Measurements from ENCODE around the gene RAB37. TPM values are rescaled to one million over a fixed set of nuclear protein-coding genes. Genes with fewer than 3 reads are reported as not detected.
A peak's percentile ranks its signal among the peaks of the same experiment; 100 is the strongest.

RAB37 gene
- total RNA-seq, 1 experiment from 2014 or later: not detected

DNA sequence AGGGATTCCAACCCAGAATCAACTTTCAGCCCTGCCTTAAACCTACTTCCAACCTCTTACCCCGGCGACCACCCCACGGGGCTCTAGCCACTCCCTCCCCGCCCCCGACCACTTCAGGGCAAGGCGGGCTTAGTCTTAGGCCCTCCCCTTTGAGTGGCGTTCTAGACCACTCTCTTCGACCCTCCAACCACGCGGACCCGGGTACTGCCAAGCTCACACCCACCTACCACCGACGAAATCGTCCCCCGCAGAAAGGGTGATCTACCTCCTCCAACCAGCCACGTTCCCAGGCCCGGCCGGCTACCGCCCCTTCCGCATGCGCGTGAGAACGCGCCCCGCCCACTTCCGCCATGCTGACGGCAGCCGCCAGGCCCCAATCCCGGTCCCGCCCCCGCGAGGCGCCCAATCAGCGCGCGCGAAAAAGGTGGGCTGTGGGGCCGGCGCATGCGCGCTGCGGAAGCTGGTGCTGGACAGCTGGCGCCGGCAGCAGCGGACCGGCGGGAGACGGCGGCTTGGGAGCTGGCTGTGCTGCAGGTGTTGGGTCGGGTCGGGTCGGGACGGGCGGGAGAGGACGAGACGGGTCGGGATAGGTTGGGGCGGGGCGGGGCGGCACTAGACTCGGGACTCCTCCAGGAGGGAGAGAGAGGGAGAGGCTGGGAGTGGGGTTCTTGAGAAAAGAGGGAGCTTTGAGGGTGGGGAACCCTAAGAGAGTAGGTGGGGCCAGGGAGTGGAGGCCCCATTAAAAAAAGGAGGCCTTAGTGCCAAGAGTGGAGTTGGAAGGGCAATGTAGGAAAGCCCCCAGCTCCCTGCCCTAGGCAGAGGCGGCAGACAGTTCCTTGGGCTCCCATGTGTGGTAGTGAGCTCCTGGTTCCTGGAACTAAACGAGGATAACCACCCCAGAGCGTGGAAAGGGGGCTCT lies 39.2 kb downstream of the RAB37 start, which contains the start of gene NAT9:
Gene NAT9, minus strand, starts transcription at position 302 of the 919 bp plus-strand sequence. CDS start 647 bp downstream, outside the sequence.
- peak within 1 kb of the TSS; percentile 87 for H3K4me3 ChIP-seq (ENCODE audit: low read length)
- peak within 1 kb of the TSS; percentile 2; the same call in 1 of the 2 replicates for H2AFZ ChIP-seq (ENCODE audit: low read length)
- peaks cover 6% of the 10 kb centered on the region; the same call in 1 of the 2 replicates for H3K36me3 ChIP-seq (ENCODE audit: insufficient read depth, low read length)
- DNase-seq: peak; percentile 99
- H3K9me2 ChIP-seq (replicated peaks; ENCODE audit: insufficient read depth, low read length): no peaks in the 10 kb centered on the region
- H3K9me3 ChIP-seq (ENCODE audit: low read length): no peaks in the 10 kb centered on the region
- H3K79me2 ChIP-seq (ENCODE audit: low read length): peaks cover 39% of the 10 kb centered on the region
- peak within 1 kb of the TSS; percentile 43; the same call in 1 of the 2 replicates for H3K27ac ChIP-seq (ENCODE audit: low read length)
- H3K4me1 ChIP-seq (ENCODE audit: low read length): peaks cover 33% of the 10 kb centered on the region
- no peaks in the 10 kb centered on the region; the same call in 1 of the 2 replicates for H4K20me1 ChIP-seq (ENCODE audit: insufficient read depth, low read depth, low read length)
- no peaks in the 10 kb centered on the region for H3K27me3 ChIP-seq (ENCODE audit: low read length)
- peak within 1 kb of the TSS; percentile 91 for H3K4me2 ChIP-seq (ENCODE audit: low read depth, low read length, poor library complexity, severe bottlenecking)
- H3K9ac ChIP-seq (ENCODE audit: low read length): peak within 1 kb of the TSS; percentile 83

DNA sequence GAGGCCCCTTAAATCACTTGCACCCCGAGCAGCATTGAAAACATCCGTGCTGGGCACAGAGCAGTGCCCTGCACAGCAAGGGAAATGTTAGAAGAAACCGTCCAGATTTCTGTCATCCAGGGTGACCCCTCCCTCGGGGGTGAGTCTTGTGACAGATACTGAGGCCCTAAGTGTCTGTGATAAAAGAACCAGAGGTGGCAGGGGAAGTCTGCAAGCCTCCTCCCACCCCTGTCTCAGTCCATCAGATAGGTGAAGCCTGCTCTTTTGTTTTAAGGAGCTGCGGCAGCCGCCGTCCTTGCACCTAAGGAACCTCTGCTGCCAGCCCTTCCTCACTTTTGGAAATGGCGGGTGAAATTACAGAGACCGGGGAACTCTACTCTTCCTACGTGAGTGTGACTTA lies 39.9 kb downstream of the RAB37 start:
- no peak for DNase-seq
- Histone ChIP-seq H3K4me2 (ENCODE audit: low read depth, low read length, poor library complexity, severe bottlenecking) (peak overlapping the region; percentile 91), H2AFZ (ENCODE audit: low read length) (no peak overlapping the region), H3K4me3 (ENCODE audit: low read length) (peak overlapping the region; percentile 87), H3K4me1 (ENCODE audit: low read length) (peaks cover 33% of the 10 kb centered on the region), H3K79me2 (ENCODE audit: low read length) (peaks cover 39% of the 10 kb centered on the region), H3K36me3 (ENCODE audit: insufficient read depth, low read length) (peaks cover 6% of the 10 kb centered on the region; the same call in 1 of the 2 replicates), H3K27ac (ENCODE audit: low read length) (no peak overlapping the region), H4K20me1 (ENCODE audit: insufficient read depth, low read depth, low read length) (no peaks in the 10 kb centered on the region; the same call in 1 of the 2 replicates), H3K27me3 (ENCODE audit: low read length) (no peaks in the 10 kb centered on the region), H3K9me2 (replicated peaks; ENCODE audit: insufficient read depth, low read length) (no peaks in the 10 kb centered on the region), H3K9ac (ENCODE audit: low read length) (peak overlapping the region; percentile 82), H3K9me3 (ENCODE audit: low read length) (no peaks in the 10 kb centered on the region)

DNA sequence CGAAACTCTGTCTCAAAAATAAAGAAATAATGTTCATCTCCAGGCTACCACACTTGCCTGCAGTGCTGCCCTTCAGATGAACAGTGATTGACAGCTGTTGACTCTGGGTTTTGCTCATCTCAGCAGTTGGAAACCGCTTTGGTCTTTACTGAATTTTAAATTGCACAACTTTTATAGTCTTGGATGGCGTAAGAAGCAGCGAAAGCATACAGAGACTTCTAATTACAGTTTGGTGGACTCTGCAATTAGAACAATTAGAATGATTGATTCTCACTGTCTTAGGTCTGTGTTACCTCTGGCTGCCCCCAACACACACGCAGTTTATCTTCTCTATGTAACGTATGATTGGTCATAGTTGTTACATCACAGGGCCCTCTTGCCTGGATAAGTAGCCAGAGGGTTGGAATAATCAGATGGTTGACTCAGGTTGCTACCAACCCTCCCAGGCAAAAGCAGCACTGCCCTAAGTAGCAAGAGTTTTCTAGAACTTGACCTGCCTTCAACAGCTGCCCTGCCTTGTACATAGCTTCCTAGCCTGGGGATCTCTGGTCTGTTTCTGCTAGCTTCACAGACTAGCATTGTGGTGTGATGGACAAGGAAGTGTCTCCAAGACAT lies 41.0 kb downstream of the RAB37 start:
- Histone ChIP-seq H3K27me3 (ENCODE audit: low read length) (no peaks in the 10 kb centered on the region), H3K79me2 (ENCODE audit: low read length) (peaks cover 39% of the 10 kb centered on the region), H3K4me1 (ENCODE audit: low read length) (peaks cover 33% of the 10 kb centered on the region), H4K20me1 (ENCODE audit: insufficient read depth, low read depth, low read length) (no peaks in the 10 kb centered on the region; the same call in 1 of the 2 replicates), H3K4me2 (ENCODE audit: low read depth, low read length, poor library complexity, severe bottlenecking) (no peak overlapping the region), H3K36me3 (ENCODE audit: insufficient read depth, low read length) (peaks cover 6% of the 10 kb centered on the region; the same call in 1 of the 2 replicates), H3K4me3 (ENCODE audit: low read length) (no peak overlapping the region), H3K9me2 (replicated peaks; ENCODE audit: insufficient read depth, low read length) (no peaks in the 10 kb centered on the region), H3K9ac (ENCODE audit: low read length) (no peak overlapping the region), H3K9me3 (ENCODE audit: low read length) (no peaks in the 10 kb centered on the region), H3K27ac (ENCODE audit: low read length) (no peak overlapping the region), H2AFZ (ENCODE audit: low read length) (no peak overlapping the region)
- no peak for DNase-seq

DNA sequence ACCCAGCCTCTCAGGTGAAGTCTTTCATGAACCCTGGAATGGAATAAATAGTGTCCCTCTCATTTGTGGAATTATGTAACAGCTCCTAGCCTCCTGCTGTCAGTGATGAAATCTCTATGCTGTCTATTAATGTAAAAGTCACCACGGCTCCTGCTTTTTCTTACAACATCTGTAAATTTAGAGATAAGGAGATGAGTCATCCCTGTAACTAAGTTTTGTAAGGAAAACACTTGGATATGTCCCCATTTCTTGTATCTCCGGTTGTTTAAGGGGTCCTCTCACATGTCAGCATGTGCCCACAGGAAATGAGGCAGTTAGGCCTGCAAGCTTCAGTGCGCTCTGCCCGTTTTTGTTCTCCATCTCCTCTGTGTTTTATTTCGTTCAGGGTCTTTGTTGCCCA lies 41.9 kb downstream of the RAB37 start:
- Histone ChIP-seq H3K4me1 (ENCODE audit: low read length) (peaks cover 40% of the 10 kb centered on the region), H3K79me2 (ENCODE audit: low read length) (peaks cover 30% of the 10 kb centered on the region), H3K27me3 (ENCODE audit: low read length) (no peaks in the 10 kb centered on the region), H3K9ac (ENCODE audit: low read length) (no peak overlapping the region), H3K4me2 (ENCODE audit: low read depth, low read length, poor library complexity, severe bottlenecking) (no peak overlapping the region), H2AFZ (ENCODE audit: low read length) (no peak overlapping the region), H3K9me3 (ENCODE audit: low read length) (no peaks in the 10 kb centered on the region), H3K4me3 (ENCODE audit: low read length) (no peak overlapping the region), H4K20me1 (ENCODE audit: insufficient read depth, low read depth, low read length) (no peaks in the 10 kb centered on the region; the same call in 1 of the 2 replicates), H3K36me3 (ENCODE audit: insufficient read depth, low read length) (0 out of 2 replicates have a peak, but pooled peaks cover 1% of the 10 kb centered on the region), H3K9me2 (replicated peaks; ENCODE audit: insufficient read depth, low read length) (no peaks in the 10 kb centered on the region), H3K27ac (ENCODE audit: low read length) (no peak overlapping the region)
- DNase-seq: no peak

DNA sequence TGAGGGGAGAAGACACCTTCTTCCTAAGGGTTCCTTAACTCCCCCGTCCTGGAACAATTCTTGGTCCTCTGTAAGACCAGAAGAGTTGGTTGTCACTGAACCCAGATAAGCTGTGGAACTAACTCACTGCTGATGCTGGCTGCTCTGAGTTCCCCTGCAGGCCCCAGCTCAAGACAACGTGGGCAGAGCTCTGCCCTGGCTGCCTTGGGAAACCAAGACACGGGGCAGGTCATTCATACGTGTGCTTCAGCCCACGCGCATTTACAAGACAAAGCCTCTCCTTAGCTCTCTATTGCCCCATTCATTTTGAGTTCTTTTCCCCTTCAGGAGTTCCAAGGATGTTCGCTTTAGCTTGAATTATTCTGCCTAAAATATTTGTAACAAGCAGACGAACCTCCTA lies 42.4 kb downstream of the RAB37 start:
- Histone ChIP-seq H3K27me3 (ENCODE audit: low read length) (no peaks in the 10 kb centered on the region), H3K9me2 (replicated peaks; ENCODE audit: insufficient read depth, low read length) (no peaks in the 10 kb centered on the region), H3K4me2 (ENCODE audit: low read depth, low read length, poor library complexity, severe bottlenecking) (no peak overlapping the region), H3K9me3 (ENCODE audit: low read length) (no peaks in the 10 kb centered on the region), H3K4me1 (ENCODE audit: low read length) (peaks cover 46% of the 10 kb centered on the region), H3K36me3 (ENCODE audit: insufficient read depth, low read length) (no peaks in the 10 kb centered on the region), H4K20me1 (ENCODE audit: insufficient read depth, low read depth, low read length) (no peaks in the 10 kb centered on the region; the same call in 1 of the 2 replicates), H3K4me3 (ENCODE audit: low read length) (no peak overlapping the region), H3K9ac (ENCODE audit: low read length) (peak overlapping the region; percentile 40; the same call in 1 of the 2 replicates), H3K79me2 (ENCODE audit: low read length) (peaks cover 27% of the 10 kb centered on the region), H2AFZ (ENCODE audit: low read length) (no peak overlapping the region), H3K27ac (ENCODE audit: low read length) (no peak overlapping the region)
- DNase-seq: no peak

DNA sequence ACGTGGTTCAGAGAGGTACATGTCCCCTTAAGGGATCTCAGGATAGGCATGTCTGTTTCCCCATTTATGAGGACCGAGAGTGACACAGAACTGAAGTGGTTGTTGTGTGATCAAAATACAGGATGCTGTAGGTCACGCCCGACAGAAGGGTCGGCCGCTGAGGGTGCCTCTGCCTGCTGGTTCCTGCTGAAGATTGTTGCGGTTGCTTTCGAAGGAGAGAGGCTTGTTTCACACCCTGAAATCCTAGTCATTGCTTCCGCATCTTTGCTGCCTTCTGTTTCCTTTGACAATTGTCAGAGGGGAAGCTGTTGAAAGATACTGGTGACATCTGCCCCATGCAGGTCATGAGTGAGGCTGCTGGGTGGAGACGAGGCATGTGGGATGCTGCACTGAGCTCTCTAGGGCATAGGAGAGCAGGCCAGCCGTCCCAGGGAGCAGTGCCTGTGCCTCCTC lies 42.9 kb downstream of the RAB37 start:
- peak overlapping the region; percentile 40; the same call in 1 of the 2 replicates for H3K9ac ChIP-seq (ENCODE audit: low read length)
- H4K20me1 ChIP-seq (ENCODE audit: insufficient read depth, low read depth, low read length): no peaks in the 10 kb centered on the region; the same call in 1 of the 2 replicates
- peaks cover 49% of the 10 kb centered on the region for H3K4me1 ChIP-seq (ENCODE audit: low read length)
- H3K4me2 ChIP-seq (ENCODE audit: low read depth, low read length, poor library complexity, severe bottlenecking): no peak overlapping the region
- no peaks in the 10 kb centered on the region for H3K36me3 ChIP-seq (ENCODE audit: insufficient read depth, low read length)
- no peak overlapping the region for H3K27ac ChIP-seq (ENCODE audit: low read length)
- peaks cover 26% of the 10 kb centered on the region for H3K79me2 ChIP-seq (ENCODE audit: low read length)
- no peaks in the 10 kb centered on the region for H3K9me3 ChIP-seq (ENCODE audit: low read length)
- no peaks in the 10 kb centered on the region for H3K27me3 ChIP-seq (ENCODE audit: low read length)
- H2AFZ ChIP-seq (ENCODE audit: low read length): no peak overlapping the region
- no peak overlapping the region for H3K4me3 ChIP-seq (ENCODE audit: low read length)
- no peaks in the 10 kb centered on the region for H3K9me2 ChIP-seq (replicated peaks; ENCODE audit: insufficient read depth, low read length)
- no peak for DNase-seq

DNA sequence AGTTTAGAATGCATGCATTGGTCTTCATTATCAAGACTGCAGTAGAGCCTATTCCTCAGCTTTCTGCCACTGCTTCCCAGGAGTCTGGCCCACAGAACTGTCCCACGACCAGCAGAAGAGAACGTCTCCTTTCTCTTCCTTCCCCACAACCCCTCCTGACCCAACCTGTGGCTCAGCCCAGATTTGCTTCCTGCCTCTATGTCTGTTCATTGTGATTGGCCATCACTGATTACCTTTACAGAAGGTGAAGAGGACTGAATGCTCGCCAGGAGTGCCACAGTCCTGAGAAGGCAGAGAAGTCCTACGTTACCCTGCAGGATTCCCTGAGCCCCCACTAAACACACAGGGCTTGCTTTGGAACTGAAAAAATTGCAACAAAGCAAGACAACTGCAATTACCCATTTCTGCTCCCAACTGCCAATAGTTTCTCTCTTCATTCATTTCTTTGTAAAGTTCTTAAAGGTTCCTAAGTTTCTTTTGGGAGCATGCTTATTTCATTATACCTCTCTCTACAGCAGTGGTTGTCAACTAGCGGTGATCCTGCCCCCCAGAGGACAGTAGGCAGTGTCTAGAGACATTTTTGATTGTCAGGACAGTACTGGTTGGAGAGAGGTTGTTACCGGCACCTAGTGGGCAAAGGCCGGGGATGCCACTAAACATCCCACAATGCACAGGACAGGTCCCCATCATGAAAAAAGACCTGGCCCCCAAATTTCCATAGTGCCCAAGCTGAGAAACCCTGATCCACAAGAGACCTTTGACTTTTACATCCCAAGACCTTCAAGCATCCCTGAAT lies 43.6 kb downstream of the RAB37 start:
- no peak overlapping the region for H3K27ac ChIP-seq (ENCODE audit: low read length)
- no peak overlapping the region for H3K4me3 ChIP-seq (ENCODE audit: low read length)
- H3K4me2 ChIP-seq (ENCODE audit: low read depth, low read length, poor library complexity, severe bottlenecking): no peak overlapping the region
- no peaks in the 10 kb centered on the region for H3K9me3 ChIP-seq (ENCODE audit: low read length)
- H3K79me2 ChIP-seq (ENCODE audit: low read length): peaks cover 19% of the 10 kb centered on the region
- peaks cover 45% of the 10 kb centered on the region for H3K4me1 ChIP-seq (ENCODE audit: low read length)
- H3K36me3 ChIP-seq (ENCODE audit: insufficient read depth, low read length): no peaks in the 10 kb centered on the region
- H2AFZ ChIP-seq (ENCODE audit: low read length): no peak overlapping the region
- no peaks in the 10 kb centered on the region for H3K9me2 ChIP-seq (replicated peaks; ENCODE audit: insufficient read depth, low read length)
- 0 out of 2 replicates have a peak overlapping the region, but pooled peaks have one; percentile 40 for H3K9ac ChIP-seq (ENCODE audit: low read length)
- DNase-seq: peak; percentile 85
- H4K20me1 ChIP-seq (ENCODE audit: insufficient read depth, low read depth, low read length): no peaks in the 10 kb centered on the region; the same call in 1 of the 2 replicates
- H3K27me3 ChIP-seq (ENCODE audit: low read length): no peaks in the 10 kb centered on the region

Data from Karpas-422 (cell line).